Liver (tissue), 9 donors: Measurements from ENCODE around the gene MAMDC2. TPM values are rescaled to one million over a fixed set of nuclear protein-coding genes. Genes with fewer than 3 reads are reported as not detected.

Experiments
- DNase-seq: peaks from one replicate; pipeline ENCODE4 v3.0.0-alpha.2; 2017; ENCODE audit warnings: low spot score
- H3K27ac ChIP-seq, 2 donors: one replicate each; pipeline ENCODE4 v1.7.0; 2013; ENCODE audit warnings: inconsistent platforms in 2 of 2, low read length in 2 of 2, control low read depth in 1 of 2, low read depth in 1 of 2, mild to moderate bottlenecking in 1 of 2
- H3K27me3 ChIP-seq, 4 donors: one replicate each; pipeline versions ENCODE4 v1.6.1 to v1.7.0; 2013; ENCODE audit warnings: low read length in 3 of 4, inconsistent platforms in 1 of 4, mild to moderate bottlenecking in 1 of 4, moderate library complexity in 1 of 4; ENCODE audit not compliant: control insufficient read depth in 4 of 4, insufficient read depth in 4 of 4
- H3K36me3 ChIP-seq, 4 donors: one replicate each; pipeline versions ENCODE4 v1.6.1 to v1.7.0; 2013; ENCODE audit warnings: low read length in 3 of 4, mild to moderate bottlenecking in 3 of 4, low read depth in 1 of 4, moderate library complexity in 1 of 4; ENCODE audit not compliant: control insufficient read depth in 4 of 4, insufficient read depth in 3 of 4
- H3K4me1 ChIP-seq, 4 donors: one replicate each; pipeline versions ENCODE4 v1.6.1 to v1.7.0; 2013; ENCODE audit warnings: low read length in 3 of 4, mild to moderate bottlenecking in 3 of 4, moderate library complexity in 1 of 4; ENCODE audit not compliant: control insufficient read depth in 4 of 4, insufficient read depth in 4 of 4
- H3K4me3 ChIP-seq, 3 donors: one replicate each; pipeline versions ENCODE4 v1.6.1 to v1.7.0; 2013; ENCODE audit warnings: low read length in 3 of 3, control low read depth in 1 of 3, low read depth in 1 of 3, mild to moderate bottlenecking in 1 of 3
- H3K9ac ChIP-seq, 2 donors: one replicate each; pipeline ENCODE4 v1.7.0; 2013; ENCODE audit warnings: low read length in 2 of 2, mild to moderate bottlenecking in 2 of 2, moderate library complexity in 2 of 2, control low read depth in 1 of 2, low read depth in 1 of 2
- H3K9me3 ChIP-seq, 4 donors: one replicate each; pipeline versions ENCODE4 v1.6.1 to v1.7.0; 2013; ENCODE audit warnings: low read length in 3 of 4; ENCODE audit not compliant: control insufficient read depth in 4 of 4
- ATF3 ChIP-seq: IDR thresholded peaks from 2 replicates; pipeline ENCODE4 v1.6.1; 2016; ENCODE audit warnings: antibody characterized with exemption
- CTCF ChIP-seq: fragments of 150-350 bp; IDR thresholded peaks from 2 replicates; pipeline ENCODE4 v1.5.1; 2017; ENCODE audit warnings: improper control_type of control experiment, low read depth, low read length; ENCODE audit not compliant: missing input control
- EGR1 ChIP-seq, 2 donors: IDR thresholded peaks; 2 replicates each; pipeline ENCODE4 v1.6.1; 2016 to 2018; ENCODE audit warnings: antibody characterized with exemption in 2 of 2, low read depth in 2 of 2
- FOXA1 ChIP-seq: IDR thresholded peaks from 2 replicates; pipeline ENCODE4 v1.6.1; 2016; ENCODE audit warnings: antibody characterized with exemption
- FOXA2 ChIP-seq: IDR thresholded peaks from 2 replicates; pipeline ENCODE4 v1.6.1; 2016; ENCODE audit warnings: antibody characterized with exemption
- GABPA ChIP-seq, 2 donors: IDR thresholded peaks in 1 of 2; conservative IDR thresholded peaks in 1 of 2; 2 replicates each; pipeline ENCODE4 v1.6.1; 2016; ENCODE audit warnings: antibody characterized with exemption in 2 of 2, mild to moderate bottlenecking in 1 of 2, moderate library complexity in 1 of 2
- HNF4A ChIP-seq, 2 donors: conservative IDR thresholded peaks; 2 replicates each; pipeline ENCODE4 v1.6.1; 2016; ENCODE audit warnings: antibody characterized with exemption in 2 of 2, mild to moderate bottlenecking in 2 of 2
- HNF4G ChIP-seq: IDR thresholded peaks from 2 replicates; pipeline ENCODE4 v1.6.1; 2016; ENCODE audit warnings: antibody characterized with exemption
- JUND ChIP-seq, 2 donors: IDR thresholded peaks; 2 replicates each; pipeline ENCODE4 v1.6.1; 2016; ENCODE audit warnings: antibody characterized with exemption in 2 of 2
- MAX ChIP-seq: IDR thresholded peaks from 2 replicates; pipeline ENCODE4 v1.6.1; 2016; ENCODE audit warnings: antibody characterized with exemption
- NR2F2 ChIP-seq: IDR thresholded peaks from 2 replicates; pipeline ENCODE4 v1.6.1; 2016; ENCODE audit warnings: antibody characterized with exemption
- RAD21 ChIP-seq, 2 donors: IDR thresholded peaks; 2 replicates each; pipeline ENCODE4 v1.6.1; 2016; ENCODE audit warnings: antibody characterized with exemption in 2 of 2, mild to moderate bottlenecking in 2 of 2
- REST ChIP-seq: IDR thresholded peaks from 2 replicates; pipeline ENCODE4 v1.6.1; 2016; ENCODE audit warnings: antibody characterized with exemption, mild to moderate bottlenecking
- RXRA ChIP-seq, 2 donors: IDR thresholded peaks; 2 replicates each; pipeline ENCODE4 v1.6.1; 2017 to 2018; ENCODE audit warnings: antibody characterized with exemption in 2 of 2, mild to moderate bottlenecking in 1 of 2
- TAF1 ChIP-seq: conservative IDR thresholded peaks from 2 replicates; pipeline ENCODE4 v1.6.1; 2016; ENCODE audit warnings: antibody characterized with exemption, mild to moderate bottlenecking
- YY1 ChIP-seq: IDR thresholded peaks from 2 replicates; pipeline ENCODE4 v1.6.1; 2016; ENCODE audit warnings: antibody characterized with exemption, mild to moderate bottlenecking
- ZBTB33 ChIP-seq: IDR thresholded peaks from 2 replicates; pipeline ENCODE4 v1.6.1; 2016; ENCODE audit warnings: antibody characterized with exemption
- WGBS: extraction: QIAGEN DNeasy Blood & Tissue Kit; methylation state at CpG from one replicate; pipeline ENCODE4 v1.1.7; 2013; 5-methylcytosine and 5-hydroxymethylcytosine counted together
- polyA plus RNA-seq, 2 donors: library from polyadenylated mRNA; stranded (reverse) in 1 of 2; unstranded in 1 of 2; fragments of 200-250 nt in 1 of 2; fragments of >200 nt in 1 of 2; fragmentation: Nextera tagmentation in 1 of 2; extraction: Ambion mirVana in 1 of 2; gene quantifications; one replicate each; pipeline versions ENCODE4 v1.2.1 to v1.2.3, GENCODE V29; 2013 to 2015
- total RNA-seq, 2 donors: library from RNA; depleted of rRNA; stranded (reverse); fragments of >200 nt; gene quantifications; one replicate each; pipeline ENCODE4 v1.2.3, GENCODE V29; 2014
- donor health status: healthy.
- donor health status: healthy.
- donor health status: healthy.
- donor health status: healthy.
- donor health status: healthy.

MAMDC2 gene
- total and polyA plus RNA-seq, 4 donors: 0.28 to 4.4 (median 1.0) TPM

- no peak for TF ChIP-seq CTCF
- TF ChIP-seq FOXA1: no peak
- no peak for TF ChIP-seq GABPA (IDR thresholded peaks at IDR 0.05 in 1 of 2, conservative IDR thresholded peaks at IDR 0.05 in 1 of 2)
- TF ChIP-seq REST: no peak
- TF ChIP-seq FOXA2: no peak
- TF ChIP-seq RAD21 (IDR thresholded peaks at IDR 0.05): no peak
- Histone ChIP-seq H3K4me3 (no peak overlapping the region), H3K27me3 (no peaks in the 10 kb centered on the region), H3K27ac (no peak overlapping the region), H3K36me3 (no peaks in the 10 kb centered on the region), H3K9ac (no peak overlapping the region), H3K9me3 (no peaks in the 10 kb centered on the region), H3K4me1 (no peaks in the 10 kb centered on the region)
- 95% methylated on average over 2 of the region's 2 CpGs for WGBS
- no peak for DNase-seq
Observed at GRCh38 chr9:70119786-70120185, 76.1 kb downstream of the MAMDC2 start.

- H3K9me3 ChIP-seq: no peaks in the 10 kb centered on the region
- H3K36me3 ChIP-seq: no peaks in the 10 kb centered on the region
- WGBS: 79% methylated on average over 5 of the region's 5 CpGs
- TF ChIP-seq GABPA (IDR thresholded peaks at IDR 0.05 in 1 of 2, conservative IDR thresholded peaks at IDR 0.05 in 1 of 2): no peak
- peak in 1 of 2 donors; percentile 23 for TF ChIP-seq RAD21 (IDR thresholded peaks at IDR 0.05)
- no peaks in the 10 kb centered on the region for H3K27me3 ChIP-seq
- no peak overlapping the region for H3K4me3 ChIP-seq
- H3K4me1 ChIP-seq: no peaks in the 10 kb centered on the region
- no peak for DNase-seq
- H3K9ac ChIP-seq: no peak overlapping the region
- H3K27ac ChIP-seq: no peak overlapping the region
Observed at GRCh38 chr9:70120834-70121510, 77.3 kb downstream of the MAMDC2 start.

- H3K27ac ChIP-seq: no peak overlapping the region
- DNase-seq: no peak
- H3K36me3 ChIP-seq: no peaks in the 10 kb centered on the region
- no peaks in the 10 kb centered on the region for H3K4me1 ChIP-seq
- H3K9ac ChIP-seq: no peak overlapping the region
- H3K27me3 ChIP-seq: no peaks in the 10 kb centered on the region
- no peak overlapping the region for H3K4me3 ChIP-seq
- WGBS: 43% methylated on average over 2 of the region's 2 CpGs
- no peaks in the 10 kb centered on the region for H3K9me3 ChIP-seq
- TF ChIP-seq HNF4A (conservative IDR thresholded peaks at IDR 0.05) (no peak), EGR1 (IDR thresholded peaks at IDR 0.05; ENCODE audit: low read depth in 2 of 2) (no peak), MAX (no peak), HNF4G (no peak), YY1 (no peak), RXRA (IDR thresholded peaks at IDR 0.05) (no peak), GABPA (IDR thresholded peaks at IDR 0.05 in 1 of 2, conservative IDR thresholded peaks at IDR 0.05 in 1 of 2) (no peak), ATF3 (no peak), CTCF (no peak), JUND (IDR thresholded peaks at IDR 0.05) (no peak), NR2F2 (no peak), TAF1 (no peak), ZBTB33 (no peak)
Observed at GRCh38 chr9:70121818-70122436, 78.3 kb downstream of the MAMDC2 start.
